NCI-H187 treated with DMSO at 0.1 percent for 48 hours (cell line): ENCODE results near the gene N4BP3.

ENCODE experiments used
- DNase-seq: peaks from one replicate; lab custom pipeline; 2025; lab: John Stamatoyannopoulos, UW

Gene N4BP3

DNA sequence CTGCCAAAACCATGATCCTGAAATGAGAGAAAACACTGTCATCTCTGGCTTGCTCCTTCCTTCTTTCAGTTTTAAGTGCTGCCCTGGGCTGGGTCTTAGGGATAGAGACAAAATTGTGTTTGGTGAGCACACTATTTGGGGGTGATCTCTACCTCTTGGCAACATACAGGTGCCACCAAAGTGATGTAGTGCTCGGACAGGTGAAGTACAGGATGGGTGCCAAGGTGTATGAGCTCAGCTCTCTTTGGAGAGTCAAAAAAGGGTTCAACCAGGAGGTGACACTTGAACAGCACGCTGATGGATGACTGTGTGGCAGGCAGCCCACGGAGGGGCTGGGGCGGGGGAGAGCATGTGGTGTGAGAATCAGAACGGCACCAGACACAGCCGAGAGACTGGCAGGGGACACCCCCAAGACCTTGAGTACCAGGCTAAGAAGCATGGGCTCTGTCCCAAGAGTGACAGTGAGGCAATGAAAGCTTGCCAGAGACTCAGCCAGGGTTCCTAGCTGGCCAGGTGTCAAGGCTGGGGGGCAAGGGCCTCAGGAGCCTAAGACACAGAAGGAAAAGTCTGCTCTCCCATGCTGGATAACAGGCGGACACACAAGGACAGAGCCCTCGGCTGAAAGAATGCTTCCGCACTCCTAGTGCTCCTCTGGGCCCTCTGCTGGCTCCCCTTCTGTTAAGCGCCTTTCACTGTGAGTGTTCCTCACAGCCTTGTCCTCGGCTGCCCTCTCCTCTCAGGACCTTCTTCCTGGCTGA, 37.8 kb downstream of the N4BP3 start:
- DNase-seq: no peak

DNA sequence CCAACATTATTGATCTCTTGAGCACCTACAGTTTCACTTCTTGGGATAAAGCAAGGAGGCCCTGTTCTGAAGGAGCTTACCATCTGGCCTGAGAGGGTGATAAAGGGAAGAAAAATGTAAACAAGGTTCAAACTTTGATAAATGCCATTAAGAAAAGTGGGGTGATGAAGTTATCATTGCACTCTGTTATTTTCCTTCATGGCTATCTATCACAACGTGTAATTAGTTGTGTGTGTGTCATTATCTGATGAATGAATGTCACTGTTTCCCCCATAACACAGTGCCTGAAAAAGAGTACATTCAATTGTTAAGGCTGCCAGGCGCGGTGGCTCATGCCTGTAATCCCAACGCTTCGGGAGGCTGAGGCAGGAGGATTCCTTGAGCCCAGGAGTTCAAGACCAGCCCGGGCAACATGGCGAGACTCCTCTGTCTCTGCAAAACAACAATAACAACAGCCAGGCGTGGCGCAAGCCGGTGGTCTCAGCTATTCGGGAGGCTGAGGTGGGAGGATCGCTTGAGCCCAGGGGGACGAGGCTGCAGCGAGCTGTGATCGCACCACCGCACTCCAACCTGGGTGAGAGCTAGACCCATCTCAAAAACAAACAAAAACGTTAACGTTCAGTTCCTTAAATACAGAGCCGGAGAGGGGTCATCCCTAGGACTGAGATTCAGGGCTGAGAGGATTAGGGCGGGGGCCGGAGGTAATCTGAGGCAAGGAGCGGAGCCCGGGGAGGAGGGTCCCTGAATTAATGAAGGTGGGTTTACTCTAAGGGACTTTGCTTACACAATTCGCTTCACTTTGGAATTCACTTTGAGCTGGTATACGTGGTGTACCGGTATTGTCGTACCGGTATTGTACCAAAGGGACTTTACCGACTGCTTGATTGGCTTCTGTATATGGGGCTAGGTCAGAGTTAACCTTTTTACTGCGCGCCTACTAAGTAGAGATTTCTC, 39.4 kb downstream of the N4BP3 start:
- no peak for DNase-seq

DNA sequence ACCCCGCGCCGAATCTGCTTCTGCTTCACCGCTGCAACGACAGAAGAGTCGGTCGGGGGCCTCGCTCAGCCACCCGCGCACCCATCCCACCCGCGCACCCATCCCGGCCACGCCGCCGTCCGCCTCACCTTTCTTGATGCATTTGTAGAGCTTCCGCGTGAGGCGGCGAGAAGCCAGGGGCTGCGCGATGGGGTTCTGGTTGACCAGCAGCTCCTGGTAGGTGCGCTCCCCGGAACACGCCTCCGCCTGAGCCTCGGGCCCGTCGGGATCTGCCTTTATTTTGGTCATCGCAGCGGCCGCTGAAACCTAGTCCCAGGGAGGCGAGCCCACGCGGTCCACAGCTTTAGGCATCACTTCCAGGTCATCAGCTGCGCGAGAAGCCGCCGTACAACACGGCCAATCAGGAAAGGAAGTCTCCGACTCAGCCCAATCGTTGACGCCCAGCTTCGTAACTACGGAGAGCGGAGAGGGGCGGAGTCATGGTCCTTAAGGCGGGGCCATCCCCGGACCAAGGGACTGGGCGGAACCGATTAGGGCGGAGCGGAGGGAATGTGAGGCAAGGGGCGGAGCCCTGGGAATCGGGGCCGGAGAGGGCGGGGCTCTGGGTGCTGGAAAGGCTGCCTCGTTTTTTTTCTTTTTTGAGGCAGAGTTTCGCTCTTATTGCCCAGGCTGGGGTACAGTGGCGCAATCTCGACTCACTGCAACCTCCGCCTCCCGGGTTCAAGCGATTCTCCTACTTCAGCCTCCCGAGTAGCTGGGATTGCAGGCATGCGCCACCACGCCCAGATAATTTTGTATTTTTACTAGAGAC, 40.4 kb downstream of the N4BP3 start, which contains the start of gene NHP2:
Gene NHP2, minus strand, starts transcription at position 356 of the 811 bp plus-strand sequence. Its CDS starts 68 bp downstream, at position 288.
- peak; percentile 88 for DNase-seq

DNA sequence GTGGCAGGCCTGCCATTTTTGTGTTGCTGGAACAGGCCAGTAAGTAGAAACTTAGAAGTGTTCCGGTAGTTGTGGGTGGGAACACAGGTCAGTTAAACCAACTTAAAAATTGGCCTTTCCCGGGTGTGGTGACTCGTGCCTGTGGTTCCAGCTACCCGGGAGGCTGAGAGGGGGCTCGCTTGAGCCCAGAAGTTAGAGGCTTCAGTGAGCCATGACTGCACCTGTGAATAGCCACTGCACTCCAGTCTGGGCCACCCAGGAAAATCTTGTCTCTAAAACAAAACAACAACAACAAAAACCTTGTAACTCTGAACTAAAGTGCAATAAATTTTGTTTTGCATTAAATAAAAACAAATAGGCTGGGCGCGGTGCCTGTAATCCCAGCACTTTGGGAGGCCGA, 41.7 kb downstream of the N4BP3 start:
- DNase-seq: no peak

- DNase-seq: no peak
Measured at GRCh38 chr5:178160176-178160575, 46.8 kb downstream of the N4BP3 start.

- no peak for DNase-seq
Measured at GRCh38 chr5:178162481-178162880, 49.1 kb downstream of the N4BP3 start.

DNA sequence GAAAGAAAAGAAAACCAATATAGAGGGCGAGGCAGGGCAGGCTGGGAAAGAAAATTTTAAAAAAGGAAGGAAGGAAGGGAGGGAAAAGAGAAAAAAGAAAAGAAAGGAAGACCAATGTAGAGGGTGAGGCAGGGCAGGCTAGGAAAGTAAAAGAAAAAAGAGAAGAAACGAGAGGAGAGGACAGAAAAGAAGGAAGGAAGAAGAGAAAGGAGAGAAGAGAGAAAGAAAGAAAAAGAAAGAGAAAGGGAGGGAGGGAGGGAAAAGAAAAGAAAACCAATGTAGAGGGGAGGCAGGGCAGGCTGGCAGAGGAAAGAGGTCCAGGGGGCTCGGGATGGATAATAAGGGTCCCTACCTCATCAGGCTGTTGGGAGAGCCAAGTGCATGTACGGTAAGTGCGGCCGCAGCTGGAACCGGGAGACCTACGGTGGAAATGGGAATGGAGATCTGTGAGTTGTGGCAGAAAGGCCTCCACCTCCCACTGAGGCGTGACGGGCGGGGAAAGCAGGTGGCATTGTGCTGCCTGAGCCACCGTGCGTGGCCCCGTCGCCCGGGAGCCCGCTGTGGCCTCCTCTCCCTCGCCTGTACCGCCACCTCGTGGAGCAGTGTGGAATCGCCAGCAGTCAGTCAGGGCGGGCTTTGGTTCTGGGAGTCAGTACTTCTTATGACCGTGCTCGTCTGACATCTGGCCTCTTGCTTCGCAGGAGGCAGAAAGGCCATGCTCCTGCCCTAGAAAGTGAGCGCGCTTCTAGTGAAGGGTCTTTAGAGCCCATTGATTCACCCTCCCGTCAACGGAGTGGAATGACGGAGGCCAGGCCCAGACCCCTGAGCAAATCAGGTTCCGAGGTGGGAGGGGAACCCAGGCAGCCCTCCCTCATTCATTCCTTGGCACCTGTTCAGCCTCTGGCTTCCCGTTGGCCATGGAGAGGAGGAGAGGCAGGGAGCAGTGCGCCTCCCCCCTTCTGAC, 50.7 kb downstream of the N4BP3 start:
- peak; percentile 53 for DNase-seq

- DNase-seq: no peak
Measured at GRCh38 chr5:178165581-178165980, 52.2 kb downstream of the N4BP3 start.

GRCh38 chr5:178170455-178170854, 57.1 kb downstream of the N4BP3 start:
- no peak for DNase-seq

DNA sequence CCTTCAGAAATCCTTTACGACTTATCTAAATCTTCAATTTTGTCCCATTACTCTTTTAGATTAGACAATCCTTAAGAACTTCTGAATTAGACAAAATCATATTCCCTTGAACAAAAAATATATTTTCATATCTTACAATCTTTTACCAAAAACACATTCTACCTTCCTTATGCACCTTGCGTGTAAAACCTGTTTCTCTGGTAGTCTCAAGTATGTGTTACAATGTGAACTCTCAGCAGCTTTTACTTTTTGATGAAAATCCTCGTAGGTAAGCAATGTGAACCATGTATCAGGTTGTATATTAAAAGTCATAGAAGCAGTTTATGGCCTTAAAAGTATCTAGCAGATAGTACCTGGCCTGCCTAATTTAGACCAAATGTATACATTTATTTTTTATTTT, 61.1 kb downstream of the N4BP3 start:
- DNase-seq: no peak
